Measurements from ENCODE around the gene EXOC1. TPM values are rescaled to one million over a fixed set of nuclear protein-coding genes. Genes with fewer than 3 reads are reported as not detected.

Gene EXOC1
- total and polyA plus RNA-seq, 9 of the 15 experiments (the other 6 are each of a cell fraction or from before 2014, with no cell fraction given), result 16.0 to 45.5 (median 26.2) TPM

- TF ChIP-seq FOXJ2 (tag; IDR thresholded peaks at IDR 0.05) (0 out of 2 replicates have a peak, but pooled peaks have one; percentile 33), FOS (IDR thresholded peaks at IDR 0.05; ENCODE audit: extremely low read depth, insufficient read length) (no peak), MAFK (IDR thresholded peaks at IDR 0.05; ENCODE audit: low read length) (peak; percentile 63), ZZZ3 (IDR thresholded peaks at IDR 0.05) (no peak), ZNF143 (CRISPR knock-in tag; IDR thresholded peaks at IDR 0.05) (no peak), CREB1 (IDR thresholded peaks at IDR 0.05) (no peak), CREB1 (CRISPR knock-in tag; IDR thresholded peaks at IDR 0.05) (no peak), KLF10 (CRISPR knock-in tag; IDR thresholded peaks at IDR 0.05) (no peak), ZNF695 (CRISPR knock-in tag; IDR thresholded peaks at IDR 0.05) (no peak), NFE2 (IDR thresholded peaks at IDR 0.05; ENCODE audit: low read depth) (peak; percentile 85), ZNF165 (CRISPR knock-in tag; IDR thresholded peaks at IDR 0.05; ENCODE audit: borderline replicate concordance) (no peak), ZNF212 (CRISPR knock-in tag; IDR thresholded peaks at IDR 0.05) (no peak), FIP1L1 (IDR thresholded peaks at IDR 0.05; ENCODE audit: low read depth, low read length, poor library complexity, severe bottlenecking) (no peak), MAFG (tag; conservative IDR thresholded peaks at IDR 0.05) (peak; percentile 85)
Measured at GRCh38 chr4:55884851-55885219, 31.4 kb downstream of the EXOC1 start (continued).

DNA sequence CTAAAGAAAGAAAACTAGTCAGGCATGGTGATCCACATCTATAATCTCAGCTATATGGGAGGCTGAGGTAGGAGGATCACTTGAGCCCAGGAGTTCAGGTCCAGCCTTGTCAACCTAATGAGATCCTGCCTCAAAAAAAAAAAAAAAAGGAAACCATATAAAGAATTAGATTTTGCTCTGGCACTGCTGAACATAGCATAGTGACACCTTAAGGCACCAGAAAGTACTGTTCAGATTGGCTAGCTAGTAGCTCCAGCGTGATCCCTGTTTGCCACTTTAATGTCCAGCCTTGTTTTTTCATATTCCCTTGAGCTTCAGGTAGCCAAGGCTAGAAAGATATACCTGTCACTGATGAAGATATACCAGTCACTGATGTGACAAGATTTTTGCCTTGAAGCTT lies 34.1 kb downstream of the EXOC1 start:
- DNase-seq (ENCODE audit: extremely low read depth in 1 of 4, low spot score in 3 of 4) (peak in 1 of 4 experiments; percentile 8), FAIRE-seq (no peak), ATAC-seq (peak; percentile 69)
- BruUV-seq (replicated peaks), result no TSS peak
- peaks cover 0 to 15% of the 10 kb centered on the region in 2 experiments; a peak in 3 of 5 replicates for H3K4me1 ChIP-seq (replicated peaks in 1 of 2; ENCODE audit: control insufficient read depth in 2 of 2, insufficient read depth in 2 of 2, low read length in 2 of 2)
- no peak overlapping the region for H3K9ac ChIP-seq (ENCODE audit: insufficient read depth in 1 of 2, low read depth in 2 of 2, low read length in 2 of 2)
- no peaks in the 10 kb centered on the region for H4K20me1 ChIP-seq (replicated peaks; ENCODE audit: control insufficient read depth, insufficient read depth, low read length)
- H3K27me3 ChIP-seq (ENCODE audit: control insufficient read depth in 2 of 2, insufficient read depth in 2 of 2, low read length in 2 of 2), result no peaks in the 10 kb centered on the region
- peaks cover 22% of the 10 kb centered on the region for H3K36me3 ChIP-seq (ENCODE audit: control insufficient read depth, insufficient read depth, low read length)
- no peak overlapping the region for H2AFZ ChIP-seq (ENCODE audit: low read depth, low read length)
- ChIA-PET CTCF (ENCODE audit: low intra/inter-chr PET ratio) (no interaction called here), POLR2A (interaction anchor here (0.6 to 0.8 kb wide), 2 partner anchors 8 to 1362 kb away, joined by 3 to 4 read pairs; no protein-coding TSS in a partner anchor)
- in situ Hi-C loops (cut with MboI), result no loop called here
- no peak overlapping the region for H3K27ac ChIP-seq (ENCODE audit: extremely low read depth, low read depth, low read length)
- 71% methylated on average over 1 of the region's 1 CpG for WGBS (ENCODE audit: insufficient coverage, low coverage, missing lambda C conversion rate)
- intact Hi-C loops (cut with micrococcal nuclease), result no loop called here
- no peak overlapping the region for H3K4me2 ChIP-seq (ENCODE audit: insufficient read depth, low read length)
- H3K79me2 ChIP-seq (ENCODE audit: control insufficient read depth, insufficient read depth, low read length), result no peaks in the 10 kb centered on the region
- no peaks in the 10 kb centered on the region for H3K9me1 ChIP-seq (ENCODE audit: control insufficient read depth, insufficient read depth, low read length)
- no peak overlapping the region for H3K4me3 ChIP-seq
- no peaks in the 10 kb centered on the region for H3K9me3 ChIP-seq (replicated peaks; ENCODE audit: control insufficient read depth, insufficient read depth, low read depth, low read length)
- TF ChIP-seq, protein P1, sequence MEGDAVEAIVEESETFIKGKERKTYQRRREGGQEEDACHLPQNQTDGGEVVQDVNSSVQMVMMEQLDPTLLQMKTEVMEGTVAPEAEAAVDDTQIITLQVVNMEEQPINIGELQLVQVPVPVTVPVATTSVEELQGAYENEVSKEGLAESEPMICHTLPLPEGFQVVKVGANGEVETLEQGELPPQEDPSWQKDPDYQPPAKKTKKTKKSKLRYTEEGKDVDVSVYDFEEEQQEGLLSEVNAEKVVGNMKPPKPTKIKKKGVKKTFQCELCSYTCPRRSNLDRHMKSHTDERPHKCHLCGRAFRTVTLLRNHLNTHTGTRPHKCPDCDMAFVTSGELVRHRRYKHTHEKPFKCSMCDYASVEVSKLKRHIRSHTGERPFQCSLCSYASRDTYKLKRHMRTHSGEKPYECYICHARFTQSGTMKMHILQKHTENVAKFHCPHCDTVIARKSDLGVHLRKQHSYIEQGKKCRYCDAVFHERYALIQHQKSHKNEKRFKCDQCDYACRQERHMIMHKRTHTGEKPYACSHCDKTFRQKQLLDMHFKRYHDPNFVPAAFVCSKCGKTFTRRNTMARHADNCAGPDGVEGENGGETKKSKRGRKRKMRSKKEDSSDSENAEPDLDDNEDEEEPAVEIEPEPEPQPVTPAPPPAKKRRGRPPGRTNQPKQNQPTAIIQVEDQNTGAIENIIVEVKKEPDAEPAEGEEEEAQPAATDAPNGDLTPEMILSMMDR (IDR thresholded peaks at IDR 0.05 in 2 of 3, conservative IDR thresholded peaks at IDR 0.05 in 1 of 3; ENCODE audit: insufficient read depth in 2 of 3, low read depth in 1 of 3, low read length in 3 of 3), result 0 out of 6 replicates have a peak, but pooled peaks of 1 of the 3 experiments have one; percentile 17
- TF ChIP-seq, protein P2, sequence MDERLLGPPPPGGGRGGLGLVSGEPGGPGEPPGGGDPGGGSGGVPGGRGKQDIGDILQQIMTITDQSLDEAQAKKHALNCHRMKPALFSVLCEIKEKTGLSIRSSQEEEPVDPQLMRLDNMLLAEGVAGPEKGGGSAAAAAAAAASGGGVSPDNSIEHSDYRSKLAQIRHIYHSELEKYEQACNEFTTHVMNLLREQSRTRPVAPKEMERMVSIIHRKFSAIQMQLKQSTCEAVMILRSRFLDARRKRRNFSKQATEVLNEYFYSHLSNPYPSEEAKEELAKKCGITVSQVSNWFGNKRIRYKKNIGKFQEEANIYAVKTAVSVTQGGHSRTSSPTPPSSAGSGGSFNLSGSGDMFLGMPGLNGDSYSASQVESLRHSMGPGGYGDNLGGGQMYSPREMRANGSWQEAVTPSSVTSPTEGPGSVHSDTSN (CRISPR knock-in tag; IDR thresholded peaks at IDR 0.05; ENCODE audit: low read depth), result no peak
- TF ChIP-seq, protein P2 (tag; conservative IDR thresholded peaks at IDR 0.05; ENCODE audit: low read depth), result no peak
- no peak for TF ChIP-seq SNIP1 (IDR thresholded peaks at IDR 0.05; ENCODE audit: low read depth)
- TF ChIP-seq HMGN3 (IDR thresholded peaks at IDR 0.05; ENCODE audit: borderline replicate concordance, extremely low read depth, insufficient read length, low read depth, low read length), result no peak
- no peak for TF ChIP-seq MAFK (IDR thresholded peaks at IDR 0.05; ENCODE audit: low read length)
- TF ChIP-seq GTF2E2 (tag; IDR thresholded peaks at IDR 0.05), result no peak
- no peak for TF ChIP-seq HMG20A (CRISPR knock-in tag; conservative IDR thresholded peaks at IDR 0.05)

Data from K562 (cell line).